Stimulated activated naive B cell treated with anti-CD40 and anti-IgM and Interleukin-4, amounts not matched to agents 10 μg/mL and 1 μg/mL and 100 μg/mL, for 72 hours (primary cell): ENCODE measurements around the gene LPAR6.

ENCODE experiments used
- ATAC-seq, 2 donors: fragments of 150-1000 bp; cut with Tn5 transposase; replicated peaks; 2 replicates each; pipeline ENCODE4 v1.10.0; 2021; ENCODE audit warnings: moderate library complexity in 1 of 2
- DNase-seq: peaks from one replicate; pipeline ENCODE4 v3.0.0; 2021
- H3K27ac Mint-ChIP-seq: one replicate; pipeline ENCODE4 v1.8.0; 2022; ENCODE audit warnings: mild to moderate bottlenecking, mixed read lengths
- H3K27me3 Mint-ChIP-seq, 2 donors: one replicate each; pipeline ENCODE4 v1.8.0; 2022; ENCODE audit warnings: mixed read lengths in 2 of 2
- H3K36me3 Mint-ChIP-seq, 2 donors: one replicate each; pipeline ENCODE4 v1.8.0; 2022; ENCODE audit warnings: mixed read lengths in 2 of 2, mild to moderate bottlenecking in 1 of 2
- H3K4me1 Mint-ChIP-seq, 2 donors: one replicate each; pipeline ENCODE4 v1.8.0; 2022; ENCODE audit warnings: mixed read lengths in 2 of 2, mild to moderate bottlenecking in 1 of 2
- H3K4me3 Mint-ChIP-seq, 2 donors: one replicate each; pipeline ENCODE4 v1.8.0; 2022; ENCODE audit warnings: mild to moderate bottlenecking in 2 of 2, mixed read lengths in 2 of 2, moderate library complexity in 1 of 2
- H3K9me3 Mint-ChIP-seq, 2 donors: one replicate each; pipeline ENCODE4 v1.8.0; 2022; ENCODE audit warnings: mixed read lengths in 2 of 2, mild to moderate bottlenecking in 1 of 2

LPAR6 gene

DNA sequence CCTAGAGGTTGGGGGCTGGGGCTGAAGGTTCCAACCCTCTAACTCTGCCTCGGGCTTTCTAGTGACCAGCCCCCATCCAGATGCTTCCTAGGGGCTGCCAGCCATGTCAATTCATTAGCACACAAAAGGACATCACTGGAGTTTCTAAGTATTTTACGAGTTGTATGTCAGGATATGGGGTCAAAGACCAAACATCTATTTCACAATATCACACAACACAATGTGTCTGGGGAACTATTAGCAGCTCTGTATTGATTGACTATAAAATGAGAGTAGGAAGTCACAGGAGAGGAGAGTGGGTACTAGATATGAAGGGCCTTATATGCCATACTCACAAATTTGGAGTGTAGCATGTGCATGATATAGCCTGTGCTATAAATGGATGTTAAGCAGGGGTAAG, 42.1 kb downstream of the LPAR6 start:
- H3K36me3 Mint-ChIP-seq: peaks cover 32 to 52% of the 10 kb centered on the region in 2 donors
- DNase-seq (no peak), ATAC-seq (no peak)
- H3K4me1 Mint-ChIP-seq: peaks cover 0 to 2% of the 10 kb centered on the region in 2 donors
- no peaks in the 10 kb centered on the region for H3K27me3 Mint-ChIP-seq
- H3K27ac Mint-ChIP-seq: no peak overlapping the region
- H3K9me3 Mint-ChIP-seq: peaks cover 2 to 4% of the 10 kb centered on the region in 2 donors
- no peak overlapping the region for H3K4me3 Mint-ChIP-seq

DNA sequence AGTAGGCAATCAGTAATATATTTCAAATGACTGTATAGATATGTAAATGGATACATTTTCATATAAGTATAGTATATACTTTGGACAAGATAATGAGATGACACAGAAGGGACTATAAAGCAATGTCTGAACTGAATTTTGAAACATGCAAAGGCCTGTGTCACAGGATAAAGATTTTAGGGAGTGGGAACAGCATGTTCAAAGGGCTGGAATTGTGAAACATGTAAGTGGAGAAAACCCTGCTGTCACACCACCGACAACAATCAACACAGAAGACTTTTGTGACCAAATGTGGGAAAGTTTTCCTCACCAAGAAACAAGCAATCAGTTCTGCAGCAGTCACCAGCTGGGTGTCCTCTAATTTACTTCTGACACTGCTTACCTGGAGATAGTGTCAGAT, 42.9 kb downstream of the LPAR6 start:
- Mint-ChIP-seq H3K9me3 (peaks cover 2 to 4% of the 10 kb centered on the region in 2 donors), H3K4me3 (no peak overlapping the region), H3K4me1 (peaks cover 0 to 2% of the 10 kb centered on the region in 2 donors), H3K36me3 (peaks cover 32 to 50% of the 10 kb centered on the region in 2 donors), H3K27ac (no peak overlapping the region), H3K27me3 (no peaks in the 10 kb centered on the region)
- DNase-seq (no peak), ATAC-seq (no peak)
